H9 (cell line): Measurements from ENCODE around the gene EAF1. TPM values are rescaled to one million over a fixed set of nuclear protein-coding genes. Genes with fewer than 3 reads are reported as not detected.

ENCODE experiments used
- DNase-seq: peaks from one replicate; pipeline ENCODE4 v3.0.0-alpha.2; 2017
- H2AFZ ChIP-seq: one replicate; pipeline ENCODE4 v1.6.1; 2013; ENCODE audit warnings: mild to moderate bottlenecking, low read length, control low read depth, moderate library complexity
- H2AK5ac ChIP-seq: 2 replicates; pipeline ENCODE4 v1.6.1; 2013; ENCODE audit warnings: low read length, control low read depth, mixed read lengths; ENCODE audit not compliant: insufficient read length
- H2BK120ac ChIP-seq: one replicate; pipeline ENCODE4 v1.6.1; 2013; ENCODE audit warnings: low read depth, mild to moderate bottlenecking, low read length, control low read depth, inconsistent platforms; ENCODE audit not compliant: poor library complexity, severe bottlenecking
- H2BK12ac ChIP-seq: 2 replicates; pipeline ENCODE4 v1.6.1; 2013; ENCODE audit warnings: low read length, control low read depth, mixed read lengths, low read depth; ENCODE audit not compliant: insufficient read length
- H2BK15ac ChIP-seq: 2 replicates; pipeline ENCODE4 v1.6.1; 2013; ENCODE audit warnings: low read depth, low read length, control low read depth
- H2BK20ac ChIP-seq: one replicate; pipeline ENCODE4 v1.6.1; 2013; ENCODE audit warnings: low read depth, mild to moderate bottlenecking, low read length, control low read depth, inconsistent platforms; ENCODE audit not compliant: poor library complexity, severe bottlenecking
- H2BK5ac ChIP-seq: 2 replicates; pipeline ENCODE4 v1.6.1; 2013; ENCODE audit warnings: low read length, control low read depth, mixed read lengths; ENCODE audit not compliant: insufficient read length
- H3K14ac ChIP-seq: 2 replicates; pipeline ENCODE4 v1.6.1; 2013; ENCODE audit warnings: low read length, control low read depth; ENCODE audit not compliant: insufficient read depth
- H3K18ac ChIP-seq: 2 replicates; pipeline ENCODE4 v1.6.1; 2013; ENCODE audit warnings: low read depth, mild to moderate bottlenecking, mixed read lengths, low read length, control low read depth; ENCODE audit not compliant: insufficient read length
- H3K23ac ChIP-seq: 2 replicates; pipeline ENCODE4 v1.6.1; 2013; ENCODE audit warnings: low read length, control low read depth, mixed read lengths, low read depth; ENCODE audit not compliant: insufficient read length
- H3K23me2 ChIP-seq: 2 replicates; pipeline ENCODE4 v1.6.1; 2013; ENCODE audit warnings: low read depth, mild to moderate bottlenecking, mixed read lengths, low read length, control low read depth; ENCODE audit not compliant: insufficient read length, poor library complexity, severe bottlenecking
- H3K27ac ChIP-seq: 2 replicates; pipeline ENCODE4 v1.5.1; 2013; ENCODE audit warnings: low read length, control low read depth, mixed read lengths, low read depth; ENCODE audit not compliant: insufficient read length
- H3K27me3 ChIP-seq: 2 replicates; pipeline ENCODE4 v1.6.1; 2013; ENCODE audit warnings: low read length, control low read depth, inconsistent platforms; ENCODE audit not compliant: insufficient read depth
- H3K4ac ChIP-seq: 2 replicates; pipeline ENCODE4 v1.6.1; 2013; ENCODE audit warnings: low read depth, mild to moderate bottlenecking, control low read depth, inconsistent platforms, low read length, moderate library complexity
- H3K4me1 ChIP-seq: 2 replicates; pipeline ENCODE4 v1.6.1; 2013; ENCODE audit warnings: low read length, control low read depth, inconsistent platforms; ENCODE audit not compliant: insufficient read depth
- H3K4me2 ChIP-seq: 2 replicates; pipeline ENCODE4 v1.6.1; 2013; ENCODE audit warnings: low read length, control low read depth, mixed read lengths; ENCODE audit not compliant: insufficient read length, insufficient read depth
- H3K56ac ChIP-seq: 2 replicates; pipeline ENCODE4 v1.6.1; 2013; ENCODE audit warnings: low read depth, mild to moderate bottlenecking, mixed read lengths, low read length, control low read depth; ENCODE audit not compliant: insufficient read length
- H3K79me1 ChIP-seq: 2 replicates; pipeline ENCODE4 v1.6.1; 2013; ENCODE audit warnings: low read depth, mild to moderate bottlenecking, moderate library complexity, low read length, control low read depth, inconsistent platforms; ENCODE audit not compliant: insufficient read depth, poor library complexity, severe bottlenecking
- H3K79me2 ChIP-seq: 2 replicates; pipeline ENCODE4 v1.6.1; 2013; ENCODE audit warnings: low read length, control low read depth, inconsistent platforms; ENCODE audit not compliant: insufficient read depth
- H3K9ac ChIP-seq: 2 replicates; pipeline ENCODE4 v1.6.1; 2013; ENCODE audit warnings: low read length, control low read depth, mixed read lengths; ENCODE audit not compliant: insufficient read length; ENCODE audit errors: extremely low read depth
- H3K9me3 ChIP-seq: one replicate; pipeline ENCODE4 v1.6.1; 2013; ENCODE audit warnings: low read depth, low read length, inconsistent platforms; ENCODE audit not compliant: control insufficient read depth
- H3T11ph ChIP-seq: one replicate; pipeline ENCODE4 v1.6.1; 2013; ENCODE audit warnings: mild to moderate bottlenecking, low read length, control low read depth, inconsistent platforms
- H4K20me1 ChIP-seq: one replicate; pipeline ENCODE4 v1.6.1; 2013; ENCODE audit not compliant: control insufficient read depth, insufficient read length, insufficient read depth
- H4K5ac ChIP-seq: 2 replicates; pipeline ENCODE4 v1.6.1; 2013; ENCODE audit warnings: low read depth, mild to moderate bottlenecking, mixed read lengths, low read length, control low read depth; ENCODE audit not compliant: insufficient read length
- H4K8ac ChIP-seq: replicated peaks from 2 replicates; pipeline ENCODE4 v1.6.1; 2013; ENCODE audit warnings: low read length, control low read depth, mixed read lengths, low read depth; ENCODE audit not compliant: insufficient read length
- H4K91ac ChIP-seq: 2 replicates; pipeline ENCODE4 v1.6.1; 2013; ENCODE audit warnings: low read depth, mild to moderate bottlenecking, moderate library complexity, mixed read lengths, low read length, control low read depth; ENCODE audit not compliant: insufficient read length
- H3K27ac Mint-ChIP-seq, 3 experiments: 2 replicates in 2 of 3; 3 replicates in 1 of 3; pipeline ENCODE4 v1.8.0; 2020 to 2021; ENCODE audit warnings: mixed read lengths in 3 of 3, mild to moderate bottlenecking in 1 of 3, moderate library complexity in 1 of 3
- H3K27me3 Mint-ChIP-seq: 2 replicates; pipeline ENCODE4 v1.8.0; 2021; ENCODE audit warnings: low read depth, mild to moderate bottlenecking, moderate library complexity, mixed read lengths
- H3K36me3 Mint-ChIP-seq, 3 experiments: 2 replicates in 2 of 3; 3 replicates in 1 of 3; pipeline ENCODE4 v1.8.0; 2020 to 2021; ENCODE audit warnings: low read depth in 3 of 3, mixed read lengths in 3 of 3; ENCODE audit not compliant: insufficient read depth in 1 of 3
- H3K4me1 Mint-ChIP-seq, 2 experiments: 2 replicates each; pipeline ENCODE4 v1.8.0; 2020; ENCODE audit warnings: mixed read lengths in 2 of 2
- H3K4me3 Mint-ChIP-seq, 2 experiments: 2 replicates in 1 of 2; 3 replicates in 1 of 2; pipeline ENCODE4 v1.8.0; 2020 to 2021; ENCODE audit warnings: mild to moderate bottlenecking in 2 of 2, mixed read lengths in 2 of 2, moderate library complexity in 1 of 2
- H3K9me3 Mint-ChIP-seq, 2 experiments: 2 replicates in 1 of 2; 3 replicates in 1 of 2; pipeline ENCODE4 v1.8.0; 2020; ENCODE audit warnings: mild to moderate bottlenecking in 2 of 2, mixed read lengths in 2 of 2, moderate library complexity in 1 of 2
- CTCF ChIP-seq: fragments of 200-600 bp; sonication (generic); conservative IDR thresholded peaks from 3 replicates; pipeline ENCODE4 v1.8.0; 2021; ENCODE audit warnings: antibody characterized with exemption, mild to moderate bottlenecking
- WGBS: extraction: QIAGEN DNeasy Blood & Tissue Kit; methylation state at CpG from one replicate; pipeline ENCODE4 v1.1.7; 2013; ENCODE audit warnings: missing lambda C conversion rate, low lambda C conversion rate, mixed read lengths; ENCODE audit not compliant: insufficient read length; ENCODE audit errors: extremely low coverage; 5-methylcytosine and 5-hydroxymethylcytosine counted together
- total RNA-seq: library from RNA; stranded (reverse); gene quantifications from 2 replicates; pipeline ENCODE4 v1.2.1, GENCODE V29; 2021

Gene EAF1
- total RNA-seq, 1 experiment from 2014 or later, result 34.3 TPM

- H3K4me1 ChIP-seq, result no peaks in the 10 kb centered on the region
- no peak overlapping the region for H2BK20ac ChIP-seq
- no peak overlapping the region for H3K4me2 ChIP-seq
- no peaks in the 10 kb centered on the region for H3K79me1 ChIP-seq
- no peaks in the 10 kb centered on the region for H3K79me2 ChIP-seq
- no peaks in the 10 kb centered on the region for H3K9me3 ChIP-seq
- H2BK12ac ChIP-seq, result no peak overlapping the region
- H3K18ac ChIP-seq, result no peak overlapping the region
- Mint-ChIP-seq H3K4me1 (peaks cover 7% of the 10 kb centered on the region in 2 experiments), H3K9me3 (peaks cover 0 to 4% of the 10 kb centered on the region in 2 experiments; a peak in 1 of 5 replicates), H3K27ac (no peak overlapping the region), H3K27me3 (peaks cover 14% of the 10 kb centered on the region), H3K36me3 (no peaks in the 10 kb centered on the region), H3K4me3 (no peak overlapping the region)
- TF ChIP-seq CTCF, result no peak
- no peak overlapping the region for H4K8ac ChIP-seq
- no peak overlapping the region for H3K23ac ChIP-seq
- WGBS, result no CpG with 5 or more reads among the region's 6 CpGs
- no peak overlapping the region for H3K27ac ChIP-seq
- H2BK120ac ChIP-seq, result no peak overlapping the region
- H2BK5ac ChIP-seq, result no peak overlapping the region
- H3K23me2 ChIP-seq, result no peaks in the 10 kb centered on the region
- H3T11ph ChIP-seq, result no peak overlapping the region
- H3K27me3 ChIP-seq, result no peaks in the 10 kb centered on the region
- no peak overlapping the region for H2AFZ ChIP-seq
- H3K56ac ChIP-seq, result no peak overlapping the region
- H4K20me1 ChIP-seq, result no peaks in the 10 kb centered on the region
- DNase-seq, result no peak
- H4K5ac ChIP-seq, result no peak overlapping the region
- no peak overlapping the region for H3K14ac ChIP-seq
- H2AK5ac ChIP-seq, result no peak overlapping the region
- no peak overlapping the region for H2BK15ac ChIP-seq
- no peak overlapping the region for H3K9ac ChIP-seq
- H4K91ac ChIP-seq, result no peak overlapping the region
- no peak overlapping the region for H3K4ac ChIP-seq
These were observed 50.7 kb downstream of the EAF1 start for GRCh38 chr3:15477951-15478639.
